ENCODE measurements around the gene DDAH1. TPM values are rescaled to one million over a fixed set of nuclear protein-coding genes. Genes with fewer than 3 reads are reported as not detected.

Gene DDAH1
- total and polyA plus RNA-seq, 7 donors: 11.5 to 43.2 (median 25.2) TPM

DNA sequence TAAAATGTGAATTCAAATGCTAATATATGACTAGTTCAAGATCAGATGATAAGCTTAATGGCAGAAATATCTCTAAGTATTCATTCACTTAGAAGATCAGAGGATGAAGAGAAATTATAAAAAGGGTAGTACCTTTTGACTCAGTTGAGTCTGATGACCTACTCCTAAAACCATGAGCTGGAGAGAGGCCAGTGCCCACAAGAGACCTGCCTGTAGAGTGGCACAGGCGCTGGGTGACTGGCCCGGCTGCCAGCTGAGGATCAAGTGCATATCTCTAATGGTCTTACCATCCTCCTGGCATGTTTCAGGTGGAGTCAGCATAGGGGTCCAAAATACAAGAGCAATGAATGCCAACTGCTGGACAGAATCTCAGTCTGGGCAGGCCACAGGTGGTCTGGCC lies 14.1 kb downstream of the DDAH1 start:
- WGBS, 2 donors: 96% methylated on average over 2 of the region's 2 CpGs
- H3K4me1 ChIP-seq: peaks cover 0 to 35% (median 10%) of the 10 kb centered on the region in 4 donors

DNA sequence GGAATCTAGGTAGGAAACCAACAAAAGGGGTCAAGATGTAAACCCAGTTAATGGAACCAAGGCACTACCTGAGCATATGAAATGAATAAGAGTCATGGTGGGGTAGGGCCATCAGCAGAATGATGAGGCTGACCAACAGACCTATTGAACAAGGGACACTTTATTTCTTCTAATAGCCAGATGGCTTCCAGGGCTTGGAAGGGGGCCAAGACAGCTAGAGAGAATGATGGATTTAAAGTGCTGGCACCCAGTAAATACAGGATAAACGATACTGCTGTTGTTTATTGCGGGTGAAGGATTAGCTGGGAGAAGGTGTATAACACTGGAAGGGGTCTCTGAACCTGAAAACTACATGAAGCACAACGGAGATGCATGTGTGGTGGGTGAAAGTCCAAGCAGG lies 15.6 kb downstream of the DDAH1 start:
- no peak for DNase-seq
- Histone ChIP-seq H3K4me1 (peaks cover 0 to 26% (median 11%) of the 10 kb centered on the region in 4 donors), H3K27ac (peak overlapping the region in 1 of 4 donors; percentile 24), H3K27me3 (no peaks in the 10 kb centered on the region), H3K4me3 (no peak overlapping the region), H3K36me3 (no peaks in the 10 kb centered on the region), H3K9me3 (no peaks in the 10 kb centered on the region)
- TF ChIP-seq POLR2AphosphoS5 (IDR thresholded peaks at IDR 0.05): no peak
- no peak for TF ChIP-seq EP300 (IDR thresholded peaks at IDR 0.05)
- TF ChIP-seq, protein P1, sequence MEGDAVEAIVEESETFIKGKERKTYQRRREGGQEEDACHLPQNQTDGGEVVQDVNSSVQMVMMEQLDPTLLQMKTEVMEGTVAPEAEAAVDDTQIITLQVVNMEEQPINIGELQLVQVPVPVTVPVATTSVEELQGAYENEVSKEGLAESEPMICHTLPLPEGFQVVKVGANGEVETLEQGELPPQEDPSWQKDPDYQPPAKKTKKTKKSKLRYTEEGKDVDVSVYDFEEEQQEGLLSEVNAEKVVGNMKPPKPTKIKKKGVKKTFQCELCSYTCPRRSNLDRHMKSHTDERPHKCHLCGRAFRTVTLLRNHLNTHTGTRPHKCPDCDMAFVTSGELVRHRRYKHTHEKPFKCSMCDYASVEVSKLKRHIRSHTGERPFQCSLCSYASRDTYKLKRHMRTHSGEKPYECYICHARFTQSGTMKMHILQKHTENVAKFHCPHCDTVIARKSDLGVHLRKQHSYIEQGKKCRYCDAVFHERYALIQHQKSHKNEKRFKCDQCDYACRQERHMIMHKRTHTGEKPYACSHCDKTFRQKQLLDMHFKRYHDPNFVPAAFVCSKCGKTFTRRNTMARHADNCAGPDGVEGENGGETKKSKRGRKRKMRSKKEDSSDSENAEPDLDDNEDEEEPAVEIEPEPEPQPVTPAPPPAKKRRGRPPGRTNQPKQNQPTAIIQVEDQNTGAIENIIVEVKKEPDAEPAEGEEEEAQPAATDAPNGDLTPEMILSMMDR (IDR thresholded peaks at IDR 0.05): no peak
- no peak for TF ChIP-seq POLR2A (IDR thresholded peaks at IDR 0.05)
- intact Hi-C loops (cut with DNase I): no loop called here
- WGBS, 2 donors: 34 to 62% methylated on average over 3 of the region's 3 CpGs

More for the DNA sequence above, 14.1 kb downstream of the DDAH1 start:
- TF ChIP-seq POLR2A (IDR thresholded peaks at IDR 0.05) (no peak), EP300 (IDR thresholded peaks at IDR 0.05) (no peak), POLR2AphosphoS5 (IDR thresholded peaks at IDR 0.05) (no peak)
- TF ChIP-seq, protein P1 (IDR thresholded peaks at IDR 0.05): no peak
- intact Hi-C loops (cut with DNase I): loop anchor here (5.0 kb wide), 1 partner anchor 84 kb away; no protein-coding TSS in a partner anchor
- Histone ChIP-seq H3K27ac (no peak overlapping the region), H3K27me3 (no peaks in the 10 kb centered on the region), H3K4me3 (no peak overlapping the region), H3K9me3 (no peaks in the 10 kb centered on the region), H3K36me3 (no peaks in the 10 kb centered on the region)
- no peak for DNase-seq

DNA sequence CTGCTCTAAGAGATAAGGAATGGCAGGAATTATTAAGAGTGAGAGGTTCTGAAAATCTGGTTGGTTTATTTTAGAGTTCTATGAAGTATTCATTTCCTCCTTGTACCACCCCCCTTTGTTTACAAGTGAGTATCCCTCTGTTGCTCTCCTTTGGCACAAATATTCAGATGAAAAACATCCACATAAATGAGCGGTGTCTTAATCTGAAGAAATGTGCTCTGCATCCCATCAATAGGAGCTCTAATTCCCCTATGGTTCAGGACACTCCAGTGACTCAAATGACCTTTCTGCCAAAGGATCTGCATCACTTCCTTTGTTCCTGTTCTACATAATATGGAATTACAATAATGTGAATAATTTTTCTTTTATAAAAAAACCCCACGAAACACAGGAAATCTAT lies 16.6 kb downstream of the DDAH1 start:
- 81 to 92% methylated on average over 2 of the region's 2 CpGs for WGBS, 2 donors
- Histone ChIP-seq H3K9me3 (no peaks in the 10 kb centered on the region), H3K4me1 (peaks cover 0 to 22% (median 8%) of the 10 kb centered on the region in 4 donors), H3K27ac (no peak overlapping the region), H3K4me3 (no peak overlapping the region), H3K27me3 (no peaks in the 10 kb centered on the region), H3K36me3 (no peaks in the 10 kb centered on the region)
- DNase-seq: no peak
- intact Hi-C loops (cut with DNase I): no loop called here
- TF ChIP-seq POLR2AphosphoS5 (IDR thresholded peaks at IDR 0.05) (no peak), POLR2A (IDR thresholded peaks at IDR 0.05) (no peak), EP300 (IDR thresholded peaks at IDR 0.05) (no peak)
- TF ChIP-seq, protein P1 (IDR thresholded peaks at IDR 0.05): no peak

DNA sequence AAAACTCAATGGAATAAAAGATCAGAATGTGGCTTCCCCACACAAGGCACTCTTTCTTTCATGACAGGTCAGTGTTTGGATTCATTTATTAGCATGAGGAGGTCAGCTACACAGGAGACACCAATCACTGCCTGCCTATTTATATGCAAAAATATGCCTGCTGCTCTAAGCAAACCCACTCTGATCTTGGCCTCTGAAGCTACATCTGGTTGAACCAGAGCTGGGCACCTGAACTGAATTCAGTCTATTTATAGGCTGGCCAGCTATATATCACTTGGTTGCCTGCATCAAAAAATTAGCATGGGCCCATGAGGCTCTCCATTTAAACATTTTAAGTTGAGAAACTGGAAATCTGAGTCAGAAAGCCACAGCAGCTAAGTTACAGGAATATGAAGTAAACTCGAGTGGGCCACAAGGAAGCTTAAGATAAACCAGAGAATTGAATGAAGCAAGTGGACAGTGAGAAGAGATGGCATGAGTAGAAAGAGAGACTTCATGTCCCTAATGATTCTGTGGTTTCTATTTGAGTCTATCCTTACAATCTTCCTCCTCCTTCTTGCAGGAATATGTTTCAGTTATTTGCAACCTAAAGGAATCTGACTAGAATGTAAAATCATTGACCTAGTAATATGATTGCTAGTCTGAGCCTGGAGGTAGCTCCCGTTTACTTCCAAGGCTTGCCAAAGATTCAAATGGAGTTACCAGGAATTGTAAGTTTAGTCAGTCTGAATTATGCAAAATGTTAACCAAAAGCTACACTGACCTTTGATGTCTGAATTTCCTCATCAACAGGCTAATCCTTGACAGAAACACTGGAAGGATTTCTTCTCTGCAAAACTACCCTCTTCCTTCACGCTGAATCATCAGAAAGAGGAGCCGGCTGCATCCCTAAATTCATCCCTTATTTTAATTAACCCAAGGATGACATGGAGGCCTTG lies 17.7 kb downstream of the DDAH1 start:
- Histone ChIP-seq H3K9me3 (no peaks in the 10 kb centered on the region), H3K27me3 (no peaks in the 10 kb centered on the region), H3K4me3 (no peak overlapping the region), H3K27ac (no peak overlapping the region), H3K36me3 (no peaks in the 10 kb centered on the region), H3K4me1 (peaks cover 0 to 18% (median 6%) of the 10 kb centered on the region in 4 donors)
- no peak for TF ChIP-seq EP300 (IDR thresholded peaks at IDR 0.05)
- WGBS, 2 donors: 81 to 87% methylated on average over 4 of the region's 4 CpGs
- DNase-seq: no peak
- intact Hi-C loops (cut with DNase I): no loop called here

DNA sequence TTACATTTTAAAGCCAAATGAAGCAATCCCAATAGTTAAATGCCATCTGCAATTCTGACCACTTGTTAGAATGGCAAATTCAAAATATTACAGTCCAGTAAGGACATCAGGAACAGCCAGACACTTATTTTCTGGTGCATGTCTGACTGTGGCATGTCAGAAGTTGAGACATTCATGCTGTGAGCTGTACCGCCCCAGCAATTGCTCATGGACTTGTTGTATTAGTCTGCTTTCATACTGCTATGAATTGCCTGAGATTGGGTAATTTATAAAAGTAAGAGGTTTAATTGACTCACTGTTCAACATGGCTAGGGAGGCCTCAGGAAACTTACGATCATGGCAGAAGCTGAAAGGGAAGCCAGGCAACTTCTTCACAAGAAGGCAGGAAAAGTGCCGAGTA lies 19.1 kb downstream of the DDAH1 start:
- intact Hi-C loops (cut with DNase I): no loop called here
- Histone ChIP-seq H3K4me3 (no peak overlapping the region), H3K27ac (no peak overlapping the region), H3K27me3 (no peaks in the 10 kb centered on the region), H3K4me1 (peaks cover 0 to 25% (median 9%) of the 10 kb centered on the region in 4 donors), H3K9me3 (no peaks in the 10 kb centered on the region), H3K36me3 (no peaks in the 10 kb centered on the region)
- TF ChIP-seq POLR2AphosphoS5 (IDR thresholded peaks at IDR 0.05): no peak
- no peak for TF ChIP-seq EP300 (IDR thresholded peaks at IDR 0.05)
- no peak for TF ChIP-seq POLR2A (IDR thresholded peaks at IDR 0.05)
- TF ChIP-seq, protein P1 (IDR thresholded peaks at IDR 0.05): no peak
- no peak for DNase-seq
- WGBS, 2 donors: 93 to 96% methylated on average over 3 of the region's 3 CpGs

Measured in sigmoid colon (tissue), 7 donors.